ENCODE measurements around the gene MISP. TPM values are rescaled to one million over a fixed set of nuclear protein-coding genes. Genes with fewer than 3 reads are reported as not detected.
A peak's percentile ranks its signal among the peaks of the same experiment; 100 is the strongest.

Gene MISP
- total and polyA plus RNA-seq, 9 of the 15 experiments (the other 6 are each of a cell fraction or from before 2014, with no cell fraction given) = 0.04 to 0.29 (median 0.05) TPM; not detected in 5

DNA sequence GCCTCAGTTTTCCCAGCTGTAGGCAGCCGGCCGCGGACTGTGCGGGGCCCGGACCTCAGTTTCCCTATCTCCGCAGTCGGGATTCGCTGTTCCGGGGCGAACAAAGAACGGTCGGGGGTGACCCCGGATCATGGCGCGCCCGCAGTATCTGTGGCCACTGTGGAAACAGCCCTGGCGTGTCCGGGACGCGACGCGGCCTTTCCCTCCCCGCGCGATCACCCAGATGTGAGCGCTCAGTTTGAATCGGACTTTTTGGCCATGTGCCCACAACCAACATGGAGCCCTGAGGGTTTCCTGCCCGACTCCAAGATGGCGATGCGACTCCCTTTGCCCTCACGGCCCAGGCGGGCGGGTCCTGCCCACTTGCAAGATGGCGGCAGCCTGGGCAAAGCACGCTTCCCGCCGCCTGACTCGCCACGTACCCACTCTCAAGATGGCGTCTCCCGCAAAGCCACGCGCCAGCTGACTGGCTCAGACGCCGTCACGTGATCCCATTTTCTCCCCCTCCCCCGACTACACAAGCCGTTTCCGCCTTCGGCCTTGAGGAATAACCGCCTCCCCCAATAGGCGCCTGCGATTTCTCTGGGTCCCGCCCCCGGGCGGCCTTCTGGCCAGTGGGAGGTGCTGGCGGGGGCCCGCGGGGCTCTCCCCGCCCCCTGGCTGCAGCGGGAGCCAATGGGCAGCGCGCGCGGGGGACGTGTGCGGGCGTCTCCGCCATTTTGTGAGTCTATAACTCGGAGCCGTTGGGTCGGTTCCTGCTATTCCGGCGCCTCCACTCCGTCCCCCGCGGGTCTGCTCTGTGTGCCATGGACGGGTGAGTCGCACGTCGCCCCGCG is 46.0 kb downstream of the MISP start, which contains the start of gene PTBP1 (continued):
- TF ChIP-seq, protein P1, sequence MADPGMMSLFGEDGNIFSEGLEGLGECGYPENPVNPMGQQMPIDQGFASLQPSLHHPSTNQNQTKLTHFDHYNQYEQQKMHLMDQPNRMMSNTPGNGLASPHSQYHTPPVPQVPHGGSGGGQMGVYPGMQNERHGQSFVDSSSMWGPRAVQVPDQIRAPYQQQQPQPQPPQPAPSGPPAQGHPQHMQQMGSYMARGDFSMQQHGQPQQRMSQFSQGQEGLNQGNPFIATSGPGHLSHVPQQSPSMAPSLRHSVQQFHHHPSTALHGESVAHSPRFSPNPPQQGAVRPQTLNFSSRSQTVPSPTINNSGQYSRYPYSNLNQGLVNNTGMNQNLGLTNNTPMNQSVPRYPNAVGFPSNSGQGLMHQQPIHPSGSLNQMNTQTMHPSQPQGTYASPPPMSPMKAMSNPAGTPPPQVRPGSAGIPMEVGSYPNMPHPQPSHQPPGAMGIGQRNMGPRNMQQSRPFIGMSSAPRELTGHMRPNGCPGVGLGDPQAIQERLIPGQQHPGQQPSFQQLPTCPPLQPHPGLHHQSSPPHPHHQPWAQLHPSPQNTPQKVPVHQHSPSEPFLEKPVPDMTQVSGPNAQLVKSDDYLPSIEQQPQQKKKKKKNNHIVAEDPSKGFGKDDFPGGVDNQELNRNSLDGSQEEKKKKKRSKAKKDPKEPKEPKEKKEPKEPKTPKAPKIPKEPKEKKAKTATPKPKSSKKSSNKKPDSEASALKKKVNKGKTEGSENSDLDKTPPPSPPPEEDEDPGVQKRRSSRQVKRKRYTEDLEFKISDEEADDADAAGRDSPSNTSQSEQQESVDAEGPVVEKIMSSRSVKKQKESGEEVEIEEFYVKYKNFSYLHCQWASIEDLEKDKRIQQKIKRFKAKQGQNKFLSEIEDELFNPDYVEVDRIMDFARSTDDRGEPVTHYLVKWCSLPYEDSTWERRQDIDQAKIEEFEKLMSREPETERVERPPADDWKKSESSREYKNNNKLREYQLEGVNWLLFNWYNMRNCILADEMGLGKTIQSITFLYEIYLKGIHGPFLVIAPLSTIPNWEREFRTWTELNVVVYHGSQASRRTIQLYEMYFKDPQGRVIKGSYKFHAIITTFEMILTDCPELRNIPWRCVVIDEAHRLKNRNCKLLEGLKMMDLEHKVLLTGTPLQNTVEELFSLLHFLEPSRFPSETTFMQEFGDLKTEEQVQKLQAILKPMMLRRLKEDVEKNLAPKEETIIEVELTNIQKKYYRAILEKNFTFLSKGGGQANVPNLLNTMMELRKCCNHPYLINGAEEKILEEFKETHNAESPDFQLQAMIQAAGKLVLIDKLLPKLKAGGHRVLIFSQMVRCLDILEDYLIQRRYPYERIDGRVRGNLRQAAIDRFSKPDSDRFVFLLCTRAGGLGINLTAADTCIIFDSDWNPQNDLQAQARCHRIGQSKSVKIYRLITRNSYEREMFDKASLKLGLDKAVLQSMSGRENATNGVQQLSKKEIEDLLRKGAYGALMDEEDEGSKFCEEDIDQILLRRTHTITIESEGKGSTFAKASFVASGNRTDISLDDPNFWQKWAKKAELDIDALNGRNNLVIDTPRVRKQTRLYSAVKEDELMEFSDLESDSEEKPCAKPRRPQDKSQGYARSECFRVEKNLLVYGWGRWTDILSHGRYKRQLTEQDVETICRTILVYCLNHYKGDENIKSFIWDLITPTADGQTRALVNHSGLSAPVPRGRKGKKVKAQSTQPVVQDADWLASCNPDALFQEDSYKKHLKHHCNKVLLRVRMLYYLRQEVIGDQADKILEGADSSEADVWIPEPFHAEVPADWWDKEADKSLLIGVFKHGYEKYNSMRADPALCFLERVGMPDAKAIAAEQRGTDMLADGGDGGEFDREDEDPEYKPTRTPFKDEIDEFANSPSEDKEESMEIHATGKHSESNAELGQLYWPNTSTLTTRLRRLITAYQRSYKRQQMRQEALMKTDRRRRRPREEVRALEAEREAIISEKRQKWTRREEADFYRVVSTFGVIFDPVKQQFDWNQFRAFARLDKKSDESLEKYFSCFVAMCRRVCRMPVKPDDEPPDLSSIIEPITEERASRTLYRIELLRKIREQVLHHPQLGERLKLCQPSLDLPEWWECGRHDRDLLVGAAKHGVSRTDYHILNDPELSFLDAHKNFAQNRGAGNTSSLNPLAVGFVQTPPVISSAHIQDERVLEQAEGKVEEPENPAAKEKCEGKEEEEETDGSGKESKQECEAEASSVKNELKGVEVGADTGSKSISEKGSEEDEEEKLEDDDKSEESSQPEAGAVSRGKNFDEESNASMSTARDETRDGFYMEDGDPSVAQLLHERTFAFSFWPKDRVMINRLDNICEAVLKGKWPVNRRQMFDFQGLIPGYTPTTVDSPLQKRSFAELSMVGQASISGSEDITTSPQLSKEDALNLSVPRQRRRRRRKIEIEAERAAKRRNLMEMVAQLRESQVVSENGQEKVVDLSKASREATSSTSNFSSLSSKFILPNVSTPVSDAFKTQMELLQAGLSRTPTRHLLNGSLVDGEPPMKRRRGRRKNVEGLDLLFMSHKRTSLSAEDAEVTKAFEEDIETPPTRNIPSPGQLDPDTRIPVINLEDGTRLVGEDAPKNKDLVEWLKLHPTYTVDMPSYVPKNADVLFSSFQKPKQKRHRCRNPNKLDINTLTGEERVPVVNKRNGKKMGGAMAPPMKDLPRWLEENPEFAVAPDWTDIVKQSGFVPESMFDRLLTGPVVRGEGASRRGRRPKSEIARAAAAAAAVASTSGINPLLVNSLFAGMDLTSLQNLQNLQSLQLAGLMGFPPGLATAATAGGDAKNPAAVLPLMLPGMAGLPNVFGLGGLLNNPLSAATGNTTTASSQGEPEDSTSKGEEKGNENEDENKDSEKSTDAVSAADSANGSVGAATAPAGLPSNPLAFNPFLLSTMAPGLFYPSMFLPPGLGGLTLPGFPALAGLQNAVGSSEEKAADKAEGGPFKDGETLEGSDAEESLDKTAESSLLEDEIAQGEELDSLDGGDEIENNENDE (IDR thresholded peaks at IDR 0.05; ENCODE audit: low read depth, low read length) = no peak
- TF ChIP-seq ARNT (IDR thresholded peaks at IDR 0.05) (0 out of 4 replicates have a peak, but pooled peaks of 1 of the 2 experiments have one; percentile 31), KLF1 (tag; IDR thresholded peaks at IDR 0.05) (no peak), PRPF4 (IDR thresholded peaks at IDR 0.05; ENCODE audit: insufficient read depth, low read depth, low read length, poor library complexity, severe bottlenecking) (peak; percentile 77), MAFK (IDR thresholded peaks at IDR 0.05; ENCODE audit: low read length) (no peak), MTA3 (IDR thresholded peaks at IDR 0.05; ENCODE audit: borderline replicate concordance) (peak; percentile 82; the same call in 1 of the 2 replicates), ZNF146 (CRISPR knock-in tag; IDR thresholded peaks at IDR 0.05; ENCODE audit: unreplicated experiment) (no peak)
- TF ChIP-seq, protein P2, sequence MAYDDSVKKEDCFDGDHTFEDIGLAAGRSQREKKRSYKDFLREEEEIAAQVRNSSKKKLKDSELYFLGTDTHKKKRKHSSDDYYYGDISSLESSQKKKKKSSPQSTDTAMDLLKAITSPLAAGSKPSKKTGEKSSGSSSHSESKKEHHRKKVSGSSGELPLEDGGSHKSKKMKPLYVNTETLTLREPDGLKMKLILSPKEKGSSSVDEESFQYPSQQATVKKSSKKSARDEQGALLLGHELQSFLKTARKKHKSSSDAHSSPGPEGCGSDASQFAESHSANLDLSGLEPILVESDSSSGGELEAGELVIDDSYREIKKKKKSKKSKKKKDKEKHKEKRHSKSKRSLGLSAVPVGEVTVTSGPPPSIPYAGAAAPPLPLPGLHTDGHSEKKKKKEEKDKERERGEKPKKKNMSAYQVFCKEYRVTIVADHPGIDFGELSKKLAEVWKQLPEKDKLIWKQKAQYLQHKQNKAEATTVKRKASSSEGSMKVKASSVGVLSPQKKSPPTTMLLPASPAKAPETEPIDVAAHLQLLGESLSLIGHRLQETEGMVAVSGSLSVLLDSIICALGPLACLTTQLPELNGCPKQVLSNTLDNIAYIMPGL (CRISPR knock-in tag; IDR thresholded peaks at IDR 0.05) = 0 out of 2 replicates have a peak, but pooled peaks have one; percentile 57
- TF ChIP-seq, protein P3, sequence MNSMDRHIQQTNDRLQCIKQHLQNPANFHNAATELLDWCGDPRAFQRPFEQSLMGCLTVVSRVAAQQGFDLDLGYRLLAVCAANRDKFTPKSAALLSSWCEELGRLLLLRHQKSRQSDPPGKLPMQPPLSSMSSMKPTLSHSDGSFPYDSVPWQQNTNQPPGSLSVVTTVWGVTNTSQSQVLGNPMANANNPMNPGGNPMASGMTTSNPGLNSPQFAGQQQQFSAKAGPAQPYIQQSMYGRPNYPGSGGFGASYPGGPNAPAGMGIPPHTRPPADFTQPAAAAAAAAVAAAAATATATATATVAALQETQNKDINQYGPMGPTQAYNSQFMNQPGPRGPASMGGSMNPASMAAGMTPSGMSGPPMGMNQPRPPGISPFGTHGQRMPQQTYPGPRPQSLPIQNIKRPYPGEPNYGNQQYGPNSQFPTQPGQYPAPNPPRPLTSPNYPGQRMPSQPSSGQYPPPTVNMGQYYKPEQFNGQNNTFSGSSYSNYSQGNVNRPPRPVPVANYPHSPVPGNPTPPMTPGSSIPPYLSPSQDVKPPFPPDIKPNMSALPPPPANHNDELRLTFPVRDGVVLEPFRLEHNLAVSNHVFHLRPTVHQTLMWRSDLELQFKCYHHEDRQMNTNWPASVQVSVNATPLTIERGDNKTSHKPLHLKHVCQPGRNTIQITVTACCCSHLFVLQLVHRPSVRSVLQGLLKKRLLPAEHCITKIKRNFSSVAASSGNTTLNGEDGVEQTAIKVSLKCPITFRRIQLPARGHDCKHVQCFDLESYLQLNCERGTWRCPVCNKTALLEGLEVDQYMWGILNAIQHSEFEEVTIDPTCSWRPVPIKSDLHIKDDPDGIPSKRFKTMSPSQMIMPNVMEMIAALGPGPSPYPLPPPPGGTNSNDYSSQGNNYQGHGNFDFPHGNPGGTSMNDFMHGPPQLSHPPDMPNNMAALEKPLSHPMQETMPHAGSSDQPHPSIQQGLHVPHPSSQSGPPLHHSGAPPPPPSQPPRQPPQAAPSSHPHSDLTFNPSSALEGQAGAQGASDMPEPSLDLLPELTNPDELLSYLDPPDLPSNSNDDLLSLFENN (IDR thresholded peaks at IDR 0.05; ENCODE audit: low read depth in 2 of 2, low read length in 2 of 2) = 0 out of 4 replicates have a peak, but pooled peaks of 1 of the 2 experiments have one; percentile 34
